CD4-positive, CD25-positive, alpha-beta regulatory T cell (primary cell): ENCODE results near the gene FBXO47. TPM values are rescaled to one million over a fixed set of nuclear protein-coding genes. Genes with fewer than 3 reads are reported as not detected.
A peak's percentile ranks its signal among the peaks of the same experiment; 100 is the strongest.
"Not testable (repeated sequence)": the region's sequence is repeated elsewhere in the genome, so short reads cannot be mapped to it uniquely, and the experiment has no call there.

Source experiments
- ATAC-seq, 2 donors: fragments of 150-1000 bp; cut with Tn5 transposase; one replicate each; pipeline ENCODE4 v1.10.0; 2021; ENCODE audit warnings: low read depth in 2 of 2, moderate number of reproducible peaks in 2 of 2, moderate library complexity in 1 of 2
- DNase-seq, 3 donors: peaks; one replicate each; pipeline versions ENCODE4 v3.0.0 to v3.0.0-alpha.2; 2012 to 2022; ENCODE audit warnings: mixed read lengths in 1 of 3
- H3K27ac ChIP-seq: one replicate; pipeline ENCODE4 v1.7.0; 2013; ENCODE audit warnings: mild to moderate bottlenecking, low read length; ENCODE audit not compliant: insufficient read depth, poor library complexity, severe bottlenecking
- H3K27me3 ChIP-seq: one replicate; pipeline ENCODE4 v1.7.0; 2013; ENCODE audit warnings: low read length; ENCODE audit not compliant: control insufficient read depth, insufficient read depth
- H3K36me3 ChIP-seq: one replicate; pipeline ENCODE4 v1.7.0; 2013; ENCODE audit warnings: mild to moderate bottlenecking, low read length, moderate library complexity; ENCODE audit not compliant: control insufficient read depth, insufficient read depth
- H3K4me1 ChIP-seq: 2 replicates; pipeline ENCODE4 v1.7.0; 2013; ENCODE audit warnings: mild to moderate bottlenecking, low read length; ENCODE audit not compliant: insufficient read depth, control insufficient read depth, poor library complexity, severe bottlenecking
- H3K4me3 ChIP-seq: one replicate; pipeline ENCODE4 v1.7.0; 2013; ENCODE audit warnings: low read depth, mild to moderate bottlenecking, low read length, moderate library complexity
- H3K9me3 ChIP-seq, 2 experiments: 1 replicate in 1 of 2; 2 replicates in 1 of 2; pipeline ENCODE4 v1.7.0; 2013; ENCODE audit warnings: low read length in 2 of 2, mild to moderate bottlenecking in 1 of 2, moderate library complexity in 1 of 2; ENCODE audit not compliant: control insufficient read depth in 2 of 2
- H3K27ac Mint-ChIP-seq, 3 donors: one replicate each; pipeline ENCODE4 v1.8.0; 2020 to 2022; ENCODE audit warnings: mild to moderate bottlenecking in 3 of 3, mixed read lengths in 3 of 3, moderate library complexity in 2 of 3
- H3K27me3 Mint-ChIP-seq: one replicate; pipeline ENCODE4 v1.8.0; 2022; ENCODE audit warnings: mild to moderate bottlenecking, mixed read lengths
- H3K36me3 Mint-ChIP-seq: one replicate; pipeline ENCODE4 v1.8.0; 2020; ENCODE audit warnings: mixed read lengths
- H3K4me1 Mint-ChIP-seq, 4 donors: one replicate each; pipeline ENCODE4 v1.8.0; 2020 to 2022; ENCODE audit warnings: mixed read lengths in 4 of 4, mild to moderate bottlenecking in 1 of 4
- H3K4me3 Mint-ChIP-seq, 4 donors: one replicate each; pipeline ENCODE4 v1.8.0; 2020 to 2022; ENCODE audit warnings: mild to moderate bottlenecking in 4 of 4, mixed read lengths in 4 of 4, moderate library complexity in 3 of 4
- H3K9me3 Mint-ChIP-seq, 7 donors: one replicate each; pipeline ENCODE4 v1.8.0; 2020 to 2022; ENCODE audit warnings: mixed read lengths in 7 of 7, mild to moderate bottlenecking in 3 of 7, moderate library complexity in 2 of 7
- polyA plus RNA-seq, 4 donors: library from polyadenylated mRNA; unstranded; fragments of 300-500 nt; fragmentation: Illumina TruSeq; gene quantifications; one replicate each; pipeline ENCODE4 v1.2.3, GENCODE V29; 2021
- total RNA-seq: library from RNA; stranded (reverse); gene quantifications from one replicate; pipeline ENCODE4 v1.2.3, GENCODE V29; 2022

The FBXO47 gene
- total and polyA plus RNA-seq, 5 donors from 2014 or later = not detected

GRCh38 chr17:38994026-38994425 lies 26.8 kb upstream of the FBXO47 start:
- Mint-ChIP-seq H3K9me3 (peaks cover 1 to 19% (median 11%) of the 10 kb centered on the region in 7 donors), H3K4me1 (no peaks in the 10 kb centered on the region), H3K4me3 (no peak overlapping the region), H3K27me3 (peaks cover 10% of the 10 kb centered on the region), H3K27ac (no peak overlapping the region), H3K36me3 (no peaks in the 10 kb centered on the region)
- DNase-seq (no peak), ATAC-seq (no peak)
- Histone ChIP-seq H3K36me3 (no peaks in the 10 kb centered on the region), H3K27ac (no peak overlapping the region), H3K4me3 (no peak overlapping the region), H3K4me1 (no peaks in the 10 kb centered on the region), H3K9me3 (peaks cover 14 to 16% of the 10 kb centered on the region in 2 experiments), H3K27me3 (no peaks in the 10 kb centered on the region)

DNA sequence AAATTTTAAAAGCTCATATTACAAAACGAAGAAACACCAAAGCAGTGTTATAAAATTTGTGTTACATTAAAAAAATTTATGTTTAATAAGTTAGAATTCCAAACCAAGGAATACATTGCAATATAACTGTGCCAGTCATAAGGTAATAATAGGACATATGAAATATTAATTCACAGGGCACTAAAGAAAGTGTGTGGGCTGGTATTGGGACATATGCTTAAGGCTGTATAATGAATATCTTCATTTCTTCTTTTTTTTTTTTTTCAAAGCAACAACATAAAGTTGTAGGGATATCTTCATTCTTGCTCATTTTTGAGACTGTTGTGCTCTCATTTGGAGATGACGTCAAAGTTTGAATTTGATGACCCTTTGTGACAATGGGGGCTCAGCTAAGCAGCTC lies 17.5 kb upstream of the FBXO47 start:
- Histone ChIP-seq H3K4me3 (no peak overlapping the region), H3K27me3 (no peaks in the 10 kb centered on the region), H3K9me3 (no peaks in the 10 kb centered on the region), H3K27ac (no peak overlapping the region), H3K36me3 (no peaks in the 10 kb centered on the region), H3K4me1 (no peaks in the 10 kb centered on the region)
- Mint-ChIP-seq H3K4me1 (peaks cover 0 to 5% (median 5%) of the 10 kb centered on the region in 4 donors), H3K36me3 (no peaks in the 10 kb centered on the region), H3K27ac (no peak overlapping the region), H3K4me3 (no peak overlapping the region), H3K9me3 (no peaks in the 10 kb centered on the region), H3K27me3 (peaks cover 16% of the 10 kb centered on the region)
- ATAC-seq = no peak
- no peak for DNase-seq

DNA sequence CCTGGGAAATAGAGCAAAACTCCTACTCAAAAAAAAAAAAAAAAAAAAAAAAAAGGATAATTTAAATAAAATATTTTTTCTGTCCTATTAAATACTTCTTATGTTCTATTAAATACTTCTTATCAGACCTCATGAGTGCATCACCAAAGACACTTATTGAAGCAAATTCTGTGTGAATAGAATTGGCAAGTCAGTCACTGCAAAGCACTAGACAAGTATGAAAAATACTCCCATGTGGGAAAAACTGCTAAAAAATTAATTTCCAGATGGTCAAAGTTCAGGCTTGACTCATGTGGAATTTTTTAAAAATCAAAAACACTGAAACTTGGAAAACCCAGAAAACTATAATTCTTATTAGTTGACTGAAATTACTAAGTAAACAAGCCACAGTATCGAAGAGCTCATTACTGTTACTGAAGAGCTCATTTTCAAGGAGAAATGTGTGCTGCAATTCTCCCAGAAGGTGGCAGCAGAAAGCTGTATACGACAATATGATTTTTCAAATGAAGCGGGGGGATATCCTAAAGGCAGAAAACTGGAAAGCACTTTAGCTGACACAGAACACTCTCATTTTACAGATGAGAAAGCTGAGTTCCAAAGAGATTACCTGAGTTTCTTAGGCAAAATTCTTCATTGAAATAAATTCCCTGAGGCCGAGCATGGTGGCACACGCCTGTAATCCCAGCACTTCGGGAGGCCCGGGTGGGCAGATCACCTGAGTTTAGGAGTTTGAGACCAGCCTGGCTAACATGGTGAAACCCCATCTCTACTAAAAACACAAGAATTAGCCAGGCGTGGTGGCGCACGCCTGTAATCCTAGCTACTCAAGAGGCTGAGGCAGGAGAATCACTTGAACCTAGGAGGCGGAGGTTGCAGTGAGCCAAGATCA lies 15.9 kb upstream of the FBXO47 start:
- peak; percentile 29 to 77 (median 70) for DNase-seq
- Histone ChIP-seq H3K27me3 (no peaks in the 10 kb centered on the region), H3K36me3 (no peaks in the 10 kb centered on the region), H3K4me3 (no peak overlapping the region), H3K4me1 (no peaks in the 10 kb centered on the region), H3K27ac (no peak overlapping the region), H3K9me3 (no peaks in the 10 kb centered on the region)
- no peak overlapping the region for H3K4me3 Mint-ChIP-seq
- H3K27me3 Mint-ChIP-seq = peaks cover 16% of the 10 kb centered on the region
- ATAC-seq = peak; percentile 42 to 47
- no peaks in the 10 kb centered on the region for H3K9me3 Mint-ChIP-seq
- H3K4me1 Mint-ChIP-seq = peaks cover 0 to 5% (median 5%) of the 10 kb centered on the region in 4 donors
- no peak overlapping the region for H3K27ac Mint-ChIP-seq
- H3K36me3 Mint-ChIP-seq = no peaks in the 10 kb centered on the region

GRCh38 chr17:38981636-38982035 lies 14.4 kb upstream of the FBXO47 start:
- no peak for ATAC-seq
- no peaks in the 10 kb centered on the region for H3K4me1 ChIP-seq
- H3K27ac ChIP-seq = no peak overlapping the region
- H3K27ac Mint-ChIP-seq = no peak overlapping the region
- peaks cover 11% of the 10 kb centered on the region for H3K27me3 Mint-ChIP-seq
- no peak overlapping the region for H3K4me3 ChIP-seq
- H3K27me3 ChIP-seq = no peaks in the 10 kb centered on the region
- H3K36me3 Mint-ChIP-seq = no peaks in the 10 kb centered on the region
- no peak for DNase-seq
- H3K9me3 ChIP-seq = no peaks in the 10 kb centered on the region
- no peaks in the 10 kb centered on the region for H3K36me3 ChIP-seq
- no peaks in the 10 kb centered on the region for H3K9me3 Mint-ChIP-seq
- no peak overlapping the region for H3K4me3 Mint-ChIP-seq
- H3K4me1 Mint-ChIP-seq = peaks cover 0 to 5% (median 5%) of the 10 kb centered on the region in 4 donors

DNA sequence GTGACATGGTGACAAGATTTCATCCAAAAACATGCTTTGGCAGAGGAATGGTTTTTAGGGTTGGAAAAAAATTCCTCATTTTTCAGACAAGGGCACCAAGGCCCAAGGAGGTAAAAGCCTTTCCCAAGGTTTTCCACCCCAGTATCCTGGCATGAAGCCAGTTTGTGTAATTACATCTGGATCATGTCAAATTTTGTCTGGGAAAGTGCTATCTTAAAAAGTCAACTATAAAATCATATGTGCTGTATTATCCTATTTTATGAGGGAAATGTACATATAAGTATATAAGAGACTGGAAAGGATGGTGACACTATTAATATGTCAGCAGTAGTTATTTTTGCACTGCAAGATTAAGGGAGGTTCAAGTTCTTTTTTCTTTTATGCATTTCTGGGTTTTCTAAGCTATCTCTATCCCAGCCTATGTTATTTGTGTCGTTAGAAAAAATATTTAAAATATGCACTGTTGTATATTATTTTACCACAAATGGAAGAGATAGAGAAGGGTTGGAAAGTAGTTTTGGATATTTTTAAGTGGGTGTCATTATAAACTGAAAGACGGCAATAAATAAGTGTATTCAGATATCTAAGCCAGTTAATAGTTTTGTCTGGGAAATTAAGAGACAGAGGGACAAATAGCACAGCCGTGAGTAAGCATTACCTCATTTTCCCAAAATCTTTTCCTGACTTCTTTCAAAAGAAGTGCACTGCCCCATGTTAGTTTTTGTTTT lies 13.5 kb upstream of the FBXO47 start:
- H3K4me3 Mint-ChIP-seq = no peak overlapping the region
- Histone ChIP-seq H3K4me3 (no peak overlapping the region), H3K27me3 (no peaks in the 10 kb centered on the region), H3K27ac (no peak overlapping the region), H3K9me3 (no peaks in the 10 kb centered on the region), H3K4me1 (peaks cover 4% of the 10 kb centered on the region), H3K36me3 (no peaks in the 10 kb centered on the region)
- DNase-seq (no peak), ATAC-seq (no peak)
- no peak overlapping the region for H3K27ac Mint-ChIP-seq
- H3K9me3 Mint-ChIP-seq = no peaks in the 10 kb centered on the region
- no peaks in the 10 kb centered on the region for H3K36me3 Mint-ChIP-seq
- peaks cover 7 to 10% (median 8%) of the 10 kb centered on the region in 4 donors for H3K4me1 Mint-ChIP-seq
- H3K27me3 Mint-ChIP-seq = peaks cover 11% of the 10 kb centered on the region

- Mint-ChIP-seq H3K4me1 (peaks cover 6 to 8% (median 8%) of the 10 kb centered on the region in 4 donors), H3K36me3 (no peaks in the 10 kb centered on the region), H3K27me3 (peaks cover 11% of the 10 kb centered on the region), H3K4me3 (no peak overlapping the region), H3K9me3 (no peaks in the 10 kb centered on the region), H3K27ac (no peak overlapping the region)
- peaks cover 4% of the 10 kb centered on the region for H3K4me1 ChIP-seq
- H3K9me3 ChIP-seq = no peaks in the 10 kb centered on the region
- no peak overlapping the region for H3K27ac ChIP-seq
- H3K27me3 ChIP-seq = no peaks in the 10 kb centered on the region
- DNase-seq = no peak
- no peak overlapping the region for H3K4me3 ChIP-seq
- no peaks in the 10 kb centered on the region for H3K36me3 ChIP-seq
- no peak for ATAC-seq
Measured at GRCh38 chr17:38978180-38978579, 11.0 kb upstream of the FBXO47 start.

DNA sequence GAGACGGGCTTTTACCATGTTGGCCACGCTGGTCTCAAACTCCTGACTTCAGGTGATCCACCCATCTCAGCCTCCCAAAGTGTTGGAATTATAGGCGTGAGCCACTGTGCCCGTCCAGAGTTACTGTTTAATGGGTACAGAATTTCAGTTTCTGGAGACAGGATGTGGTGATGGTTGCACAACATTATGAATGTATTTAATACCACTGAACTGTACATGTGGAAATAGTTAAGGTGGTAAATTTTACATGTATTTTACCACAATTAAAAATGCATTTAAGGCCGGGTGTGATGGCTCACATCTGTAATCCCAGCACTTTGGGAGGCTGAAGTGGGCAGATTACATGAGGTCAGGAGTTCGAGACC lies 9.0 kb upstream of the FBXO47 start:
- H3K4me3 Mint-ChIP-seq = not testable (repeated sequence)

More for the DNA sequence above, 9.0 kb upstream of the FBXO47 start:
- H3K4me1 Mint-ChIP-seq, H3K36me3 Mint-ChIP-seq, H3K9me3 ChIP-seq, H3K4me1 ChIP-seq, H3K27me3 ChIP-seq, H3K27ac Mint-ChIP-seq, H3K36me3 ChIP-seq, H3K27ac ChIP-seq, H3K9me3 Mint-ChIP-seq, H3K27me3 Mint-ChIP-seq, H3K4me3 ChIP-seq: not testable (repeated sequence)
- DNase-seq (peak in 2 of 3 donors; percentile 36 to 43), ATAC-seq (peak in 1 of 2 donors; percentile 70)
